ENCODE measurements around the gene PLXNB1.
A peak's percentile ranks its signal among the peaks of the same experiment; 100 is the strongest.

- TF ChIP-seq POLR2A (IDR thresholded peaks at IDR 0.05; ENCODE audit: borderline replicate concordance, extremely low read depth, insufficient read depth, insufficient read length) = no peak
- TF ChIP-seq CTCF (IDR thresholded peaks at IDR 0.05 in 2 of 3, conservative IDR thresholded peaks at IDR 0.05 in 1 of 3; ENCODE audit: borderline replicate concordance in 1 of 3, insufficient read depth in 1 of 3, low read depth in 2 of 3, low read length in 2 of 3) = 0 out of 6 replicates have a peak, but pooled peaks of 1 of the 3 experiments have one; percentile 7
- TF ChIP-seq RAD21 (IDR thresholded peaks at IDR 0.05; ENCODE audit: low read depth) = no peak
- no peak; the same call in 1 of the 2 replicates for TF ChIP-seq POLR2AphosphoS5 (IDR thresholded peaks at IDR 0.05; ENCODE audit: low read depth, low read length)
- TF ChIP-seq, protein P1, sequence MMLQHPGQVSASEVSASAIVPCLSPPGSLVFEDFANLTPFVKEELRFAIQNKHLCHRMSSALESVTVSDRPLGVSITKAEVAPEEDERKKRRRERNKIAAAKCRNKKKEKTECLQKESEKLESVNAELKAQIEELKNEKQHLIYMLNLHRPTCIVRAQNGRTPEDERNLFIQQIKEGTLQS (IDR thresholded peaks at IDR 0.05) = no peak
- TF ChIP-seq SRF (IDR thresholded peaks at IDR 0.05; ENCODE audit: low read depth) = no peak
- no peak for TF ChIP-seq EZH2 (IDR thresholded peaks at IDR 0.05)
- TF ChIP-seq REST (IDR thresholded peaks at IDR 0.05; ENCODE audit: low read depth) = no peak
- no peak for TF ChIP-seq JUND (IDR thresholded peaks at IDR 0.05)
- TF ChIP-seq EGR1 (IDR thresholded peaks at IDR 0.05; ENCODE audit: low read depth) = no peak
- TF ChIP-seq EZH2phosphoT487 (IDR thresholded peaks at IDR 0.05; ENCODE audit: borderline replicate concordance) = no peak
- TF ChIP-seq, protein P2, sequence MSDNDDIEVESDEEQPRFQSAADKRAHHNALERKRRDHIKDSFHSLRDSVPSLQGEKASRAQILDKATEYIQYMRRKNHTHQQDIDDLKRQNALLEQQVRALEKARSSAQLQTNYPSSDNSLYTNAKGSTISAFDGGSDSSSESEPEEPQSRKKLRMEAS (IDR thresholded peaks at IDR 0.05) = no peak
- TF ChIP-seq SIN3A (IDR thresholded peaks at IDR 0.05; ENCODE audit: low read depth) = no peak
- TF ChIP-seq SP1 (IDR thresholded peaks at IDR 0.05; ENCODE audit: low read depth) = no peak
Measured at GRCh38 chr3:48472673-48472922, 42.7 kb upstream of the PLXNB1 start.
